GM23338 (cell line): ENCODE measurements around the gene UBXN2A.

Source experiments
- CREB1 ChIP-seq: fragments of 250-450 bp; sonication (Bioruptor Pico); IDR thresholded peaks from 2 replicates; pipeline ENCODE4 v1.5.0; 2020; ENCODE audit warnings: low read depth, mild to moderate bottlenecking, moderate library complexity
- EZH2 ChIP-seq: fragments of 200-600 bp; sonication (generic); IDR thresholded peaks from one replicate; pipeline ENCODE4 v1.8.0; 2017; ENCODE audit warnings: antibody characterized with exemption, mild to moderate bottlenecking, low read depth; ENCODE audit not compliant: unreplicated experiment
- EZH2phosphoT487 ChIP-seq: fragments of 200-600 bp; sonication (generic); IDR thresholded peaks from one replicate; pipeline ENCODE4 v1.8.1; 2018; ENCODE audit warnings: antibody characterized with exemption; ENCODE audit not compliant: unreplicated experiment
- JUNB ChIP-seq: IDR thresholded peaks from one replicate; pipeline ENCODE4 v1.6.1; 2016; ENCODE audit warnings: antibody characterized with exemption; ENCODE audit not compliant: unreplicated experiment
- NANOG ChIP-seq: IDR thresholded peaks from 2 replicates; pipeline ENCODE4 v1.6.1; 2016; ENCODE audit warnings: antibody characterized with exemption, borderline replicate concordance
- POLR2AphosphoS5 ChIP-seq: IDR thresholded peaks from 2 replicates; pipeline ENCODE4 v1.6.1; 2016; ENCODE audit warnings: antibody characterized with exemption, low read depth
- STAT1 ChIP-seq: IDR thresholded peaks from one replicate; pipeline ENCODE4 v1.6.1; 2016; ENCODE audit warnings: antibody characterized with exemption; ENCODE audit not compliant: unreplicated experiment
- ZNF331 ChIP-seq: fragments of 250-450 bp; sonication (Bioruptor Pico); IDR thresholded peaks from 2 replicates; pipeline ENCODE4 v1.5.0; 2020; ENCODE audit warnings: low read depth, mild to moderate bottlenecking, moderate library complexity
- TF ChIP-seq, protein P1 (sequence below), 2 experiments: fragments of 200-600 bp in 1 of 2; sonication (generic) in 1 of 2; conservative IDR thresholded peaks; 2 replicates each; pipeline versions ENCODE4 v1.5.1 to v1.6.1; 2016 to 2017; ENCODE audit warnings: antibody characterized with exemption in 2 of 2, low read depth in 2 of 2, mild to moderate bottlenecking in 2 of 2, moderate library complexity in 1 of 2
- TF ChIP-seq, protein P2 (sequence below): IDR thresholded peaks from 2 replicates; pipeline ENCODE4 v1.6.1; 2016; ENCODE audit warnings: antibody characterized with exemption
- TF ChIP-seq, protein P3 (sequence below): IDR thresholded peaks from one replicate; pipeline ENCODE4 v1.6.1; 2018; ENCODE audit warnings: antibody characterized with exemption; ENCODE audit not compliant: unreplicated experiment

DNA sequence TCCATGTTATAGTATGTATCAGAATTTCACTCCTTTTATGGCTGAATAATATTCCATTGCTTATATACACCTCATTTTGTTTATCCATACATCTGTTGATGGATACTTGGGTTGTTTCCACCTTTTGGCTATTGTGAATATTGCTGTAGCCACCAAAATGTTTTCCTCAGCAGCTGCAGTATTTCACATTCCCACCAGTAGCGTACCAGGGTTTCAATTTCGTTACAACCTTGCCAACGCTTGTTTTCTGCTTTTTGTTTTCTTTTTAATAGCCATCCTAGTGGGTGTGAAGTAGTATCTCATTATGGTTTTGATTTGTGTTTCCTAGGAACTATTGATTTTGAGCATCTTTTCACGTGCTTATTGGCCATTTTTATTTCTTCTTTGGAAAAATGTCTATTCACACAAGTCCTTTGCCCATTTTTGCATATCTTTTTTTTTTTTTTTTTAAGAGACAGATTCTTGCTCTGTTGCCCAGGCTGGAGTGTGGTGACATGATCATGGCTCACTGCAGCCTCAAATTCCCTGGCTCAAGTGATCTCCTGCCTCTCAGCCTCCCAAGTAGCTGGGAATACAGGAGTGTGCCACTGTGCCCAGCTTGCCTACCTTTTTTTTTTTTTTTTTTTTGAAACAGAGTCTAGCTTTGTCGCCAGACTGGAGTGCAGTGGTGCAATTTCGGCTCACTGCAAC is 14.2 kb downstream of the UBXN2A start:
- TF ChIP-seq, protein P1, sequence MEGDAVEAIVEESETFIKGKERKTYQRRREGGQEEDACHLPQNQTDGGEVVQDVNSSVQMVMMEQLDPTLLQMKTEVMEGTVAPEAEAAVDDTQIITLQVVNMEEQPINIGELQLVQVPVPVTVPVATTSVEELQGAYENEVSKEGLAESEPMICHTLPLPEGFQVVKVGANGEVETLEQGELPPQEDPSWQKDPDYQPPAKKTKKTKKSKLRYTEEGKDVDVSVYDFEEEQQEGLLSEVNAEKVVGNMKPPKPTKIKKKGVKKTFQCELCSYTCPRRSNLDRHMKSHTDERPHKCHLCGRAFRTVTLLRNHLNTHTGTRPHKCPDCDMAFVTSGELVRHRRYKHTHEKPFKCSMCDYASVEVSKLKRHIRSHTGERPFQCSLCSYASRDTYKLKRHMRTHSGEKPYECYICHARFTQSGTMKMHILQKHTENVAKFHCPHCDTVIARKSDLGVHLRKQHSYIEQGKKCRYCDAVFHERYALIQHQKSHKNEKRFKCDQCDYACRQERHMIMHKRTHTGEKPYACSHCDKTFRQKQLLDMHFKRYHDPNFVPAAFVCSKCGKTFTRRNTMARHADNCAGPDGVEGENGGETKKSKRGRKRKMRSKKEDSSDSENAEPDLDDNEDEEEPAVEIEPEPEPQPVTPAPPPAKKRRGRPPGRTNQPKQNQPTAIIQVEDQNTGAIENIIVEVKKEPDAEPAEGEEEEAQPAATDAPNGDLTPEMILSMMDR (conservative IDR thresholded peaks at IDR 0.05; ENCODE audit: low read depth in 2 of 2) = no peak
- TF ChIP-seq, protein P2, sequence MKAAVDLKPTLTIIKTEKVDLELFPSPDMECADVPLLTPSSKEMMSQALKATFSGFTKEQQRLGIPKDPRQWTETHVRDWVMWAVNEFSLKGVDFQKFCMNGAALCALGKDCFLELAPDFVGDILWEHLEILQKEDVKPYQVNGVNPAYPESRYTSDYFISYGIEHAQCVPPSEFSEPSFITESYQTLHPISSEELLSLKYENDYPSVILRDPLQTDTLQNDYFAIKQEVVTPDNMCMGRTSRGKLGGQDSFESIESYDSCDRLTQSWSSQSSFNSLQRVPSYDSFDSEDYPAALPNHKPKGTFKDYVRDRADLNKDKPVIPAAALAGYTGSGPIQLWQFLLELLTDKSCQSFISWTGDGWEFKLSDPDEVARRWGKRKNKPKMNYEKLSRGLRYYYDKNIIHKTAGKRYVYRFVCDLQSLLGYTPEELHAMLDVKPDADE = no peak
- TF ChIP-seq POLR2AphosphoS5 = no peak
- TF ChIP-seq, protein P3, sequence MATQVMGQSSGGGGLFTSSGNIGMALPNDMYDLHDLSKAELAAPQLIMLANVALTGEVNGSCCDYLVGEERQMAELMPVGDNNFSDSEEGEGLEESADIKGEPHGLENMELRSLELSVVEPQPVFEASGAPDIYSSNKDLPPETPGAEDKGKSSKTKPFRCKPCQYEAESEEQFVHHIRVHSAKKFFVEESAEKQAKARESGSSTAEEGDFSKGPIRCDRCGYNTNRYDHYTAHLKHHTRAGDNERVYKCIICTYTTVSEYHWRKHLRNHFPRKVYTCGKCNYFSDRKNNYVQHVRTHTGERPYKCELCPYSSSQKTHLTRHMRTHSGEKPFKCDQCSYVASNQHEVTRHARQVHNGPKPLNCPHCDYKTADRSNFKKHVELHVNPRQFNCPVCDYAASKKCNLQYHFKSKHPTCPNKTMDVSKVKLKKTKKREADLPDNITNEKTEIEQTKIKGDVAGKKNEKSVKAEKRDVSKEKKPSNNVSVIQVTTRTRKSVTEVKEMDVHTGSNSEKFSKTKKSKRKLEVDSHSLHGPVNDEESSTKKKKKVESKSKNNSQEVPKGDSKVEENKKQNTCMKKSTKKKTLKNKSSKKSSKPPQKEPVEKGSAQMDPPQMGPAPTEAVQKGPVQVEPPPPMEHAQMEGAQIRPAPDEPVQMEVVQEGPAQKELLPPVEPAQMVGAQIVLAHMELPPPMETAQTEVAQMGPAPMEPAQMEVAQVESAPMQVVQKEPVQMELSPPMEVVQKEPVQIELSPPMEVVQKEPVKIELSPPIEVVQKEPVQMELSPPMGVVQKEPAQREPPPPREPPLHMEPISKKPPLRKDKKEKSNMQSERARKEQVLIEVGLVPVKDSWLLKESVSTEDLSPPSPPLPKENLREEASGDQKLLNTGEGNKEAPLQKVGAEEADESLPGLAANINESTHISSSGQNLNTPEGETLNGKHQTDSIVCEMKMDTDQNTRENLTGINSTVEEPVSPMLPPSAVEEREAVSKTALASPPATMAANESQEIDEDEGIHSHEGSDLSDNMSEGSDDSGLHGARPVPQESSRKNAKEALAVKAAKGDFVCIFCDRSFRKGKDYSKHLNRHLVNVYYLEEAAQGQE = no peak
- TF ChIP-seq EZH2phosphoT487 = no peak
- TF ChIP-seq EZH2 = no peak
- TF ChIP-seq JUNB = no peak
- TF ChIP-seq ZNF331 (CRISPR knock-in tag) = no peak
- no peak for TF ChIP-seq NANOG
- no peak for TF ChIP-seq CREB1 (CRISPR knock-in tag)
- TF ChIP-seq STAT1 = no peak
